Parathyroid adenoma (tissue), 2 donors: Measurements from ENCODE around the gene DMD.

Experiments used
- H2AFZ ChIP-seq: fragments of 300-600 bp; sonication (generic); one replicate; pipeline ENCODE4 v1.7.0; 2017; ENCODE audit warnings: antibody characterized with exemption, mild to moderate bottlenecking
- H3K27ac ChIP-seq: fragments of 300-600 bp; sonication (generic); one replicate; pipeline ENCODE4 v1.7.0; 2017
- H3K27me3 ChIP-seq: fragments of 300-600 bp; sonication (generic); one replicate; pipeline ENCODE4 v1.7.0; 2017; ENCODE audit warnings: low read length; ENCODE audit not compliant: control insufficient read depth, insufficient read depth
- H3K36me3 ChIP-seq: fragments of 300-600 bp; sonication (generic); one replicate; pipeline ENCODE4 v1.7.0; 2017; ENCODE audit warnings: low read length; ENCODE audit not compliant: control insufficient read depth, insufficient read depth
- H3K4me1 ChIP-seq: fragments of 300-600 bp; sonication (generic); one replicate; pipeline ENCODE4 v1.7.0; 2017; ENCODE audit warnings: control low read depth
- H3K4me2 ChIP-seq: fragments of 300-600 bp; sonication (generic); one replicate; pipeline ENCODE4 v1.7.0; 2017; ENCODE audit warnings: low read length
- H3K4me3 ChIP-seq: fragments of 300-600 bp; sonication (generic); one replicate; pipeline ENCODE4 v1.7.0; 2017; ENCODE audit warnings: low read depth, low read length
- H3K79me2 ChIP-seq: fragments of 300-600 bp; sonication (generic); one replicate; pipeline ENCODE4 v1.7.0; 2017; ENCODE audit warnings: control low read depth
- H3K9ac ChIP-seq: fragments of 300-600 bp; sonication (generic); one replicate; pipeline ENCODE4 v1.7.0; 2017; ENCODE audit warnings: mild to moderate bottlenecking
- H3K9me3 ChIP-seq: fragments of 300-600 bp; sonication (generic); one replicate; pipeline ENCODE4 v1.7.0; 2017; ENCODE audit warnings: low read length; ENCODE audit not compliant: control insufficient read depth
- CTCF ChIP-seq: fragments of 300-600 bp; sonication (generic); IDR thresholded peaks from one replicate; pipeline ENCODE4 v1.7.0; 2017; ENCODE audit warnings: antibody characterized with exemption, mild to moderate bottlenecking
- donor health status: primary hyperparathyroidism.

DMD gene

DNA sequence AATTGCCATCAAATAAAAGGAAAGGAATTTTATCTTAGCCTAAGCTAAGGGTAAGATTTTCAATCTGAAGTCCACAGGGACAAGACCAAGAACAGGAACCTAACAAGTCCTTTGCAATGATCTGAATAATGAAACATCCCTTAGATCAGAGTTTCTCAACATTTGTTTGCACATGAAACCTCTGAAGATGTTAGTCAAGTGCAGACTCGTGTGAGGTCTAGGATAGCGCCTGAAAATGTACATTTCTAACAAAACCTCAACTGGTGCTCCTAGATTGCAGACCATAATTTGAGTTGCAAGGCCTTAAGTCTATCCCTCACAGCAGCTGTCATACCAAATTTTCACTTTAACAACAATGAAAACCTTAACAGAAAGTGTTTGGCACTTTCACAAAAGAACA is 337.6 kb downstream of the DMD start:
- Histone ChIP-seq H3K27me3 (no peaks in the 10 kb centered on the region), H3K36me3 (no peaks in the 10 kb centered on the region), H3K79me2 (no peaks in the 10 kb centered on the region), H3K4me2 (no peak overlapping the region), H2AFZ (no peak overlapping the region), H3K27ac (no peak overlapping the region), H3K4me3 (no peak overlapping the region), H3K4me1 (peaks cover 3% of the 10 kb centered on the region), H3K9me3 (no peaks in the 10 kb centered on the region), H3K9ac (no peak overlapping the region)
- no peak for TF ChIP-seq CTCF

- no peak overlapping the region for H3K27ac ChIP-seq
- no peak overlapping the region for H2AFZ ChIP-seq
- no peak overlapping the region for H3K4me2 ChIP-seq
- H3K9ac ChIP-seq: no peak overlapping the region
- H3K79me2 ChIP-seq: no peaks in the 10 kb centered on the region
- no peak for TF ChIP-seq CTCF
- H3K36me3 ChIP-seq: no peaks in the 10 kb centered on the region
- peaks cover 3% of the 10 kb centered on the region for H3K4me1 ChIP-seq
- no peak overlapping the region for H3K4me3 ChIP-seq
- H3K9me3 ChIP-seq: no peaks in the 10 kb centered on the region
- H3K27me3 ChIP-seq: no peaks in the 10 kb centered on the region
Observed at GRCh38 chrX:32871636-32872035, 339.7 kb downstream of the DMD start.

- no peaks in the 10 kb centered on the region for H3K4me1 ChIP-seq
- H3K27ac ChIP-seq: no peak overlapping the region
- no peak overlapping the region for H3K9ac ChIP-seq
- no peaks in the 10 kb centered on the region for H3K27me3 ChIP-seq
- no peak for TF ChIP-seq CTCF
- no peak overlapping the region for H3K4me2 ChIP-seq
- H3K79me2 ChIP-seq: no peaks in the 10 kb centered on the region
- H3K4me3 ChIP-seq: no peak overlapping the region
- no peaks in the 10 kb centered on the region for H3K36me3 ChIP-seq
- H2AFZ ChIP-seq: no peak overlapping the region
- no peaks in the 10 kb centered on the region for H3K9me3 ChIP-seq
Observed at GRCh38 chrX:32868524-32868895, 342.8 kb downstream of the DMD start.

DNA sequence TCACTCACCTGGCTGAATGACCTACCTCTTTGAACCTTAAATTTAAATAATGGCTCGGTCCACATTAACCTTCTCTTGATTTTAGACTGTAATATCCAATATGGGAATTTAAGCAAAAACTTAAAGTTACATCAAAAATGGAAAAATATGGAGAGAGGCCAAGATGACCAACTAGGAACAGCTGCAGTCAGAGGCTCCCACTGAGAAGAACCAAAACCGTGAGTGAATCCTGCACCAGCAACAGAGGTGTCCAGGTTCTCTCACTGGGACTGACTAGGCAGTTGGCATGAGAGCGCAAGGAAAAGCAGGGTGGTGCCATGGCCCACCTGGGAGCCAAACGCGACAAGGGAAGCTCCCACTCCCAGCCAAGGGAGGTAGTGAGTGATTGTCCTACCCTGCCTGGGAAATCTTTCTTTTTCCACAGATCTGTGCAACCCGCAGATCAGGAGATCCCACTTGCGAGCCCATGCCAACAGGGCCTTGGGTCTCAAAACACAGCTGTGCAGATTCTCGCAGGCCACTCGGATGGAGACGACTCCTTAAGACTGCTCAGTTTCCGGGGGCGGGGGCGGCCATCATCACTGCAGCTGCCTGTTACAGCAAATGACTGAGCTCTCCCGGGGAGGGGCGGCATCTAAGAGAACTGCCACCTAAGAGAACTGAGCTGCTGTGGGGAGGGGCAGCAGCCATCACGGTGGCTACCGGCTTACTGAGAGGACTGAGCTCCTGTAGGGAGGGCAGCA is 343.4 kb downstream of the DMD start:
- Histone ChIP-seq H2AFZ (no peak overlapping the region), H3K79me2 (no peaks in the 10 kb centered on the region), H3K9ac (no peak overlapping the region), H3K36me3 (no peaks in the 10 kb centered on the region), H3K27ac (no peak overlapping the region), H3K4me1 (no peaks in the 10 kb centered on the region), H3K27me3 (no peaks in the 10 kb centered on the region), H3K9me3 (no peaks in the 10 kb centered on the region), H3K4me2 (no peak overlapping the region), H3K4me3 (no peak overlapping the region)
- TF ChIP-seq CTCF: no peak

DNA sequence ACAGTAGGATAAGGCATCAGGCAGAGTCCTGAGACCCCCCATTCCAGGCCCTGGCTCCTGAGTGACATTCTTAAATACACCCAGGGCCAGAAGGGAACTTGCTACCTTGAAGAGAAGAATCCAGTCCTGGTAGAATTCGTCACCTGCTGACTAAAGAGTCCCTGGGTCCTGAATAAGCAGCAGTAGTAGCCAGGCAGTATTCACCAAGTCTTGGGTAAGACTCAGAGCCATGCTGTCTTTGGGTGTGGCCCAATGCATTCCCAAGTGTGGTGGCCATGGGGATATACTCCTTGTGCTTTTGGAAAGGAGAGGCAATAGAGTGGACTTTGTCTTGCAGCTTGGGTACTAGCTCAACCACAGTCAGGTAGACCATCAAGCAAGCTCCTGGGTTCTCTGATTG is 359.1 kb downstream of the DMD start:
- no peak overlapping the region for H3K27ac ChIP-seq
- TF ChIP-seq CTCF: no peak
- H3K9me3 ChIP-seq: no peaks in the 10 kb centered on the region
- H3K4me3 ChIP-seq: no peak overlapping the region
- no peak overlapping the region for H3K4me2 ChIP-seq
- H3K4me1 ChIP-seq: no peaks in the 10 kb centered on the region
- no peaks in the 10 kb centered on the region for H3K27me3 ChIP-seq
- H3K36me3 ChIP-seq: no peaks in the 10 kb centered on the region
- no peaks in the 10 kb centered on the region for H3K79me2 ChIP-seq
- H2AFZ ChIP-seq: no peak overlapping the region
- H3K9ac ChIP-seq: no peak overlapping the region
